ENCODE data around the gene ZNF189.
A peak's percentile ranks its signal among the peaks of the same experiment; 100 is the strongest.

- TF ChIP-seq CTCF (optimal IDR thresholded peaks at IDR 0.05 in 1 of 3, IDR thresholded peaks at IDR 0.05 in 1 of 3, conservative IDR thresholded peaks at IDR 0.05 in 1 of 3; ENCODE audit: extremely low read depth in 1 of 3, insufficient read depth in 2 of 3, low read length in 3 of 3) (peak; percentile 59 to 84 (median 78)), EZH2 (IDR thresholded peaks at IDR 0.05; ENCODE audit: low read length) (no peak)
Measured at GRCh38 chr9:101458963-101459631, 60.4 kb downstream of the ZNF189 start.
